Tibial nerve (tissue), 4 donors: ENCODE results near the gene IL1R2. TPM values are rescaled to one million over a fixed set of nuclear protein-coding genes. Genes with fewer than 3 reads are reported as not detected.
A peak's percentile ranks its signal among the peaks of the same experiment; 100 is the strongest.

Experiments
- DNase-seq, 2 donors: peaks; one replicate each; pipeline ENCODE4 v3.0.0-alpha.2; 2019; ENCODE audit warnings: low spot score in 2 of 2
- H3K27ac ChIP-seq, 4 donors: fragments of 200-600 bp; sonication (generic) in 3 of 4; one replicate each; pipeline ENCODE4 v1.5.1; 2017 to 2019; ENCODE audit warnings: mild to moderate bottlenecking in 1 of 4
- H3K27me3 ChIP-seq, 2 donors: fragments of 200-600 bp; sonication (generic) in 1 of 2; one replicate each; pipeline versions ENCODE4 v1.5.1 to v1.6.0; 2017 to 2019
- H3K36me3 ChIP-seq, 3 donors: fragments of 200-600 bp; sonication (generic); one replicate each; pipeline ENCODE4 v1.5.1; 2018 to 2019
- H3K4me1 ChIP-seq, 4 donors: fragments of 200-600 bp; sonication (generic) in 3 of 4; one replicate each; pipeline ENCODE4 v1.5.1; 2017 to 2019
- H3K4me3 ChIP-seq, 4 donors: fragments of 200-600 bp; sonication (generic) in 3 of 4; one replicate each; pipeline ENCODE4 v1.5.1; 2017 to 2019; ENCODE audit warnings: mild to moderate bottlenecking in 1 of 4, moderate library complexity in 1 of 4
- H3K9me3 ChIP-seq, 4 donors: fragments of 200-600 bp; sonication (generic) in 3 of 4; one replicate each; pipeline ENCODE4 v1.5.1; 2017 to 2019
- EP300 ChIP-seq, 2 donors: sonication (generic); formaldehyde crosslinking; IDR thresholded peaks; one replicate each; pipeline ENCODE4 v1.6.1; 2017; ENCODE audit warnings: antibody characterized with exemption in 2 of 2, mild to moderate bottlenecking in 1 of 2
- POLR2A ChIP-seq, 2 donors: fragments of 450-650 bp; IDR thresholded peaks; one replicate each; pipeline ENCODE4 v1.6.1; 2017; ENCODE audit warnings: antibody characterized with exemption in 2 of 2, mild to moderate bottlenecking in 2 of 2, moderate library complexity in 2 of 2
- WGBS, 2 donors: methylation state at CpG; one replicate each; pipeline ENCODE4 v1.1.5; 2018; 5-methylcytosine and 5-hydroxymethylcytosine counted together
- total RNA-seq, 4 donors: library from RNA; depleted of rRNA; stranded (reverse); fragments of >200 nt; gene quantifications; one replicate each; pipeline ENCODE4 v1.1.0, GENCODE V29; 2016
- TF ChIP-seq, protein P1 (sequence below), 5 experiments: fragments of 200-600 bp in 3 of 5; fragments of 450-650 bp in 2 of 5; sonication (generic) in 3 of 5; IDR thresholded peaks; one replicate each; pipeline ENCODE4 v1.5.1; 2016 to 2019; ENCODE audit warnings: antibody characterized with exemption in 5 of 5, mild to moderate bottlenecking in 3 of 5, moderate library complexity in 2 of 5

The IL1R2 gene, protein sequence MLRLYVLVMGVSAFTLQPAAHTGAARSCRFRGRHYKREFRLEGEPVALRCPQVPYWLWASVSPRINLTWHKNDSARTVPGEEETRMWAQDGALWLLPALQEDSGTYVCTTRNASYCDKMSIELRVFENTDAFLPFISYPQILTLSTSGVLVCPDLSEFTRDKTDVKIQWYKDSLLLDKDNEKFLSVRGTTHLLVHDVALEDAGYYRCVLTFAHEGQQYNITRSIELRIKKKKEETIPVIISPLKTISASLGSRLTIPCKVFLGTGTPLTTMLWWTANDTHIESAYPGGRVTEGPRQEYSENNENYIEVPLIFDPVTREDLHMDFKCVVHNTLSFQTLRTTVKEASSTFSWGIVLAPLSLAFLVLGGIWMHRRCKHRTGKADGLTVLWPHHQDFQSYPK
- 10 to 100 TPM in 1 of 4 donors, 1 to 10 TPM in 3; 3.6 to 17.7 (median 7.5) TPM for total RNA-seq

DNA sequence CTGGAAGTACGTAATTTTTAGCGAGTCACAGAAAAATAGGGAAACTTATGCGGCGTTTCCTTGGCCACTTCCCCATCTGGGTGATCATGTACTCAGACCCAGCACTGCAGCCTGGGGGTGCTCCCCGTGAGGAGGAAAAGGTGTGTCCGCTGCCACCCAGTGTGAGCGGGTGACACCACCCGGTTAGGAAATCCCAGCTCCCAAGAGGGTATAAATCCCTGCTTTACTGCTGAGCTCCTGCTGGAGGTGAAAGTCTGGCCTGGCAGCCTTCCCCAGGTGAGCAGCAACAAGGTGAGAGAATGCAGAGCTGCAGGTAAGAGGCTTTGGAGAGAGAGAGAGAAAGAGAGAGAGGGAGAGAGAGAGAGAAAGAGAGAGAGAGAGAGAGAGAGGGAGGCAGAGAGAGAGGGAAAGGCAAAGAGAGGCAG is at the start of gene IL1R2:
Gene IL1R2, plus strand, starts transcription at position 240 of the 425 bp plus-strand sequence. CDS start 16,616 bp downstream, outside the sequence.
- Histone ChIP-seq H3K27me3 (no peaks in the 10 kb centered on the region), H3K4me1 (peaks cover 0 to 7% (median 2%) of the 10 kb centered on the region in 4 donors), H3K9me3 (no peaks in the 10 kb centered on the region), H3K27ac (no peak within 1 kb of the TSS), H3K4me3 (no peak within 1 kb of the TSS), H3K36me3 (no peaks in the 10 kb centered on the region)
- WGBS, 2 donors, result 55 to 58% methylated on average over 8 of the region's 8 CpGs
- DNase-seq, result no peak
- TF ChIP-seq, protein P1, sequence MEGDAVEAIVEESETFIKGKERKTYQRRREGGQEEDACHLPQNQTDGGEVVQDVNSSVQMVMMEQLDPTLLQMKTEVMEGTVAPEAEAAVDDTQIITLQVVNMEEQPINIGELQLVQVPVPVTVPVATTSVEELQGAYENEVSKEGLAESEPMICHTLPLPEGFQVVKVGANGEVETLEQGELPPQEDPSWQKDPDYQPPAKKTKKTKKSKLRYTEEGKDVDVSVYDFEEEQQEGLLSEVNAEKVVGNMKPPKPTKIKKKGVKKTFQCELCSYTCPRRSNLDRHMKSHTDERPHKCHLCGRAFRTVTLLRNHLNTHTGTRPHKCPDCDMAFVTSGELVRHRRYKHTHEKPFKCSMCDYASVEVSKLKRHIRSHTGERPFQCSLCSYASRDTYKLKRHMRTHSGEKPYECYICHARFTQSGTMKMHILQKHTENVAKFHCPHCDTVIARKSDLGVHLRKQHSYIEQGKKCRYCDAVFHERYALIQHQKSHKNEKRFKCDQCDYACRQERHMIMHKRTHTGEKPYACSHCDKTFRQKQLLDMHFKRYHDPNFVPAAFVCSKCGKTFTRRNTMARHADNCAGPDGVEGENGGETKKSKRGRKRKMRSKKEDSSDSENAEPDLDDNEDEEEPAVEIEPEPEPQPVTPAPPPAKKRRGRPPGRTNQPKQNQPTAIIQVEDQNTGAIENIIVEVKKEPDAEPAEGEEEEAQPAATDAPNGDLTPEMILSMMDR (IDR thresholded peaks at IDR 0.05), result no peak
- TF ChIP-seq EP300 (IDR thresholded peaks at IDR 0.05), result peak in 1 of 2 donors; percentile 50

DNA sequence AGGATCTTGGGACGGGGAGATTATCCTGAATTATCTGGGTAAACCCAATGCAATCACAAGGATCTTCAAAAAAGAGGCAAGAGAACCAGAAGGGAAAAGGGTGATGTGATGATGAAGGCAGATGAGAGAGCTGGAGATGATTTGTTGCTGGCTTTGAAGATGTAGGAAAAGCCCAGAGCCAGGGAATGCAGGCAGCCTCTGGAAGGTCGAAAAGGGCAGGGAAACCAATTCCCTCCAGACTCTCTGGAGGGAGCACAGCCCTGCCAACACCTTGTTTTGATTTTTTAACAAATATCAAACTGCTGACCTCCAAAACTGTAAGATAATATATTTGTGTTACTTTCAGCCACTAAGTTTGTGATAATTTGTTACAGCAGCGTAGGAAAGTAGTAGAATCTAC is 48.9 kb upstream of the IL1R2 start:
- Histone ChIP-seq H3K27me3 (no peaks in the 10 kb centered on the region), H3K9me3 (peaks cover 0 to 7% (median 0%) of the 10 kb centered on the region in 4 donors), H3K4me3 (no peak overlapping the region), H3K27ac (no peak overlapping the region), H3K4me1 (no peaks in the 10 kb centered on the region), H3K36me3 (no peaks in the 10 kb centered on the region)
- DNase-seq, result no peak
- TF ChIP-seq POLR2A (IDR thresholded peaks at IDR 0.05) (no peak), EP300 (IDR thresholded peaks at IDR 0.05) (no peak)
- TF ChIP-seq, protein P1 (IDR thresholded peaks at IDR 0.05), result no peak
- 72 to 77% methylated on average over 3 of the region's 3 CpGs for WGBS, 2 donors

DNA sequence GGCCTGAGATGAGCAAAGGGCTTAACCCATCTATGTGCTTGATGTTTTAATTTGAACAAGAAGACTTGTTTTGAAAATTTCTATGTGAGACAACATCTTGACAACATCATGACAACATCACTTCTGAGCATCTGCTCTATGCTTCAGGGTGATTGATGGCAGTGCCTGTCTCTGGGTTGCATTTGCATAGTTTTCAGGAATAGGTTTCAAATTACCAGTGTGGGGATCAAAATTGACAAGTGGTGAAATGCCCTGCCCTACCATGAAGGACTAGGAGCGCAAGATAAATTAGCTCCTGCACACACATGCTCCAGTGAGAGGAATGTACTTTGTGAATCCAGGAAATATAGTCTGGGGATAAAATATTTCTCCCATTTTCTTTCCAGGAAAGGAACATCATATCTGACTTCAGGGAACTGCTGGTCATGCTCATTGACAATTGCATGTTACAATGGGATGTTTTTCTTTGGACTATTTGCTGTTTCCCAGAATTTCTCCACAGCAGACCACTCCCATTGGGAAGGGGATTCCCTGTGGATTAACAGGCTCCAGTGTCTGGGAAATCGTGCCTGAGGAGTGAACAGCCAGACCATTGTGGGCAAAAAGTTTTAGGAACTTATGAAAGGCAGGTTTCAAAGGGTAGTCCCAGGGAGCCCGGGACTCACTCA is 45.3 kb upstream of the IL1R2 start:
- no peak overlapping the region for H3K27ac ChIP-seq
- H3K27me3 ChIP-seq, result no peaks in the 10 kb centered on the region
- WGBS, 2 donors, result 66 to 77% methylated on average over 3 of the region's 3 CpGs
- H3K9me3 ChIP-seq, result peaks cover 0 to 8% (median 0%) of the 10 kb centered on the region in 4 donors
- H3K4me1 ChIP-seq, result no peaks in the 10 kb centered on the region
- no peaks in the 10 kb centered on the region for H3K36me3 ChIP-seq
- no peak for TF ChIP-seq POLR2A (IDR thresholded peaks at IDR 0.05)
- no peak overlapping the region for H3K4me3 ChIP-seq
- DNase-seq, result no peak

DNA sequence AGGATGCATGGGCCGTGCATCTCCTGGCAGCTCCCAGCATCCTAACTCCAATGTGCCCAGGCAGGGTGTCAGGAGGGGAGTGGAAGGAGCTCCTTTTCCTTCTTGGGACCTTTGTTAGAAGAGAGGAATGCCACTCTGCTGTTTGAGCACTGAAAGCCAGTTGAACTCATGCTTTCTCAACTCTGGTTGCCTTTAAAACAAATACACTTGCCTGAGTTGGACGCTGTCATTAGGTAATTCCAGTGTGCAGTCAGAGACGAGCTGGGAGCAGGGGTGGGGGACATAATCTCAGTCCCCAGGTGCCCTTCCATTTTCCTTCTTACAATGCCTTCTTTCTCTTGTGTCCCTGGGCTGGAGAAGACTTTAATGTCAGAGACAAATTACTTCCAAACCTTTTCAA is 44.4 kb upstream of the IL1R2 start:
- Histone ChIP-seq H3K27me3 (no peaks in the 10 kb centered on the region), H3K4me3 (no peak overlapping the region), H3K4me1 (no peaks in the 10 kb centered on the region), H3K27ac (no peak overlapping the region), H3K9me3 (peaks cover 0 to 8% (median 0%) of the 10 kb centered on the region in 4 donors), H3K36me3 (no peaks in the 10 kb centered on the region)
- no peak for TF ChIP-seq POLR2A (IDR thresholded peaks at IDR 0.05)
- no peak for TF ChIP-seq EP300 (IDR thresholded peaks at IDR 0.05)
- TF ChIP-seq, protein P1 (IDR thresholded peaks at IDR 0.05), result no peak
- WGBS, 2 donors, result 84 to 88% methylated on average over 3 of the region's 3 CpGs
- DNase-seq, result no peak

DNA sequence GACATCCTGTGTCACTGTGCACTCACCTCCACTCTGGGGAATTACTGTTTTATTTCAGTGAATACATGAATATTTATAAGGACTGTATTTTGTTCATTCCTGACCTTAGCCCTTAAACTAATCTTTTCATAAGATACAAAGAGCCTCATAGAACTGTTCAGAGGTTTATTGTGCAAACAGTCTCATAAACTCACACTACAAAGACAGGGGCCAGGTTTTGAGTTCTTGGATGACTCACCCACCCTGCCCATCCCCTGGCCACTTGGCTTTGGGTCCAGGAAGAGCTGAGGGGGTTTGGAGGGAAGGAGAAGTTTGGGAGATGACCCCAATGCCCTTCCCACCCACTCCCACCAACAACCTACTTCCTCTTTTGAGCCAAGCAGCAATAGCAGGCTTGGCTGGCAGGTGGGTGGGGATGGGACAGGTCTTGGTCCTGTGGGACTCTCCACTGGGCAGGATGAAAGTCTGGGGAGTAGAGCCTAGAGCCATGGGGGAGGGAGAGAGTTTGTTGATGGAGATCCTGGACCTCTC is 43.1 kb upstream of the IL1R2 start:
- Histone ChIP-seq H3K27ac (no peak overlapping the region), H3K27me3 (no peaks in the 10 kb centered on the region), H3K4me3 (no peak overlapping the region), H3K9me3 (peaks cover 0 to 8% (median 0%) of the 10 kb centered on the region in 4 donors), H3K4me1 (no peaks in the 10 kb centered on the region), H3K36me3 (no peaks in the 10 kb centered on the region)
- TF ChIP-seq EP300 (IDR thresholded peaks at IDR 0.05) (no peak), POLR2A (IDR thresholded peaks at IDR 0.05) (no peak)
- TF ChIP-seq, protein P1 (IDR thresholded peaks at IDR 0.05), result no peak
- DNase-seq, result no peak
